ENCODE measurements around the gene CIAO3. TPM values are rescaled to one million over a fixed set of nuclear protein-coding genes. Genes with fewer than 3 reads are reported as not detected.

Gene CIAO3
- polyA plus RNA-seq, 3 donors, result 8.6 to 41.1 (median 11.8) TPM

- peaks cover 0 to 9% (median 2%) of the 10 kb centered on the region in 3 donors for H3K27me3 Mint-ChIP-seq (ENCODE audit: low read depth in 3 of 3)
- WGBS (ENCODE audit: insufficient coverage), result 91% methylated on average over 19 of the region's 19 CpGs
- Histone ChIP-seq H3K27ac (ENCODE audit: low read depth in 1 of 2, low read length in 2 of 2) (no peak overlapping the region), H4K20me1 (ENCODE audit: insufficient read depth, low read length) (no peaks in the 10 kb centered on the region), H3K36me3 (replicated peaks in 1 of 2; ENCODE audit: control insufficient read depth in 1 of 2, insufficient read depth in 2 of 2, low read length in 2 of 2) (no peaks in the 10 kb centered on the region), H3K79me2 (ENCODE audit: insufficient read depth, low read length) (no peaks in the 10 kb centered on the region), H3K4me1 (ENCODE audit: control insufficient read depth in 1 of 2, insufficient read depth in 2 of 2, low read length in 2 of 2) (no peaks in the 10 kb centered on the region), H3K9ac (ENCODE audit: insufficient read depth, low read length, poor library complexity, severe bottlenecking) (no peak overlapping the region), H3K9me3 (replicated peaks in 1 of 2; ENCODE audit: control insufficient read depth in 1 of 2, insufficient read depth in 1 of 2, low read length in 2 of 2) (no peaks in the 10 kb centered on the region), H3K4me2 (replicated peaks; ENCODE audit: extremely low read depth, low read length, poor library complexity, severe bottlenecking) (no peak overlapping the region), H3K27me3 (ENCODE audit: control insufficient read depth in 2 of 2, insufficient read depth in 2 of 2, low read length in 2 of 2) (peaks cover 0 to 2% of the 10 kb centered on the region in 2 donors), H2AFZ (ENCODE audit: insufficient read depth, low read depth, low read length, poor library complexity, severe bottlenecking) (no peak overlapping the region), H3K4me3 (replicated peaks in 1 of 3; ENCODE audit: low read depth in 2 of 3, low read length in 3 of 3) (no peak overlapping the region)
- no peak overlapping the region for H3K4me3 Mint-ChIP-seq
- no peak for TF ChIP-seq CTCF (IDR thresholded peaks at IDR 0.05)
- intact Hi-C loops (cut with micrococcal nuclease), result no loop called here
- no peaks in the 10 kb centered on the region for H3K9me3 Mint-ChIP-seq
- no peaks in the 10 kb centered on the region for H3K36me3 Mint-ChIP-seq
- no peaks in the 10 kb centered on the region for H3K4me1 Mint-ChIP-seq
- no peak for DNase-seq
- H3K27ac Mint-ChIP-seq, result no peak overlapping the region
Measured at GRCh38 chr16:769934-770333, 29.1 kb upstream of the CIAO3 start.

- Histone ChIP-seq H3K36me3 (replicated peaks in 1 of 2; ENCODE audit: control insufficient read depth in 1 of 2, insufficient read depth in 2 of 2, low read length in 2 of 2) (no peaks in the 10 kb centered on the region), H3K4me2 (replicated peaks; ENCODE audit: extremely low read depth, low read length, poor library complexity, severe bottlenecking) (no peak overlapping the region), H3K27me3 (ENCODE audit: control insufficient read depth in 2 of 2, insufficient read depth in 2 of 2, low read length in 2 of 2) (peaks cover 0 to 2% of the 10 kb centered on the region in 2 donors), H3K79me2 (ENCODE audit: insufficient read depth, low read length) (no peaks in the 10 kb centered on the region), H3K4me1 (ENCODE audit: control insufficient read depth in 1 of 2, insufficient read depth in 2 of 2, low read length in 2 of 2) (no peaks in the 10 kb centered on the region), H2AFZ (ENCODE audit: insufficient read depth, low read depth, low read length, poor library complexity, severe bottlenecking) (no peak overlapping the region), H4K20me1 (ENCODE audit: insufficient read depth, low read length) (no peaks in the 10 kb centered on the region), H3K9me3 (replicated peaks in 1 of 2; ENCODE audit: control insufficient read depth in 1 of 2, insufficient read depth in 1 of 2, low read length in 2 of 2) (no peaks in the 10 kb centered on the region), H3K27ac (ENCODE audit: low read depth in 1 of 2, low read length in 2 of 2) (no peak overlapping the region), H3K4me3 (replicated peaks in 1 of 3; ENCODE audit: low read depth in 2 of 3, low read length in 3 of 3) (no peak overlapping the region), H3K9ac (ENCODE audit: insufficient read depth, low read length, poor library complexity, severe bottlenecking) (no peak overlapping the region)
- 76% methylated on average over 10 of the region's 20 CpGs for WGBS (ENCODE audit: insufficient coverage)
- Mint-ChIP-seq H3K9me3 (no peaks in the 10 kb centered on the region), H3K36me3 (no peaks in the 10 kb centered on the region), H3K4me1 (no peaks in the 10 kb centered on the region), H3K4me3 (no peak overlapping the region), H3K27me3 (ENCODE audit: low read depth in 3 of 3) (peaks cover 0 to 9% (median 2%) of the 10 kb centered on the region in 3 donors), H3K27ac (no peak overlapping the region)
- intact Hi-C loops (cut with micrococcal nuclease), result no loop called here
- DNase-seq, result no peak
- TF ChIP-seq CTCF (IDR thresholded peaks at IDR 0.05), result no peak
Measured at GRCh38 chr16:769184-769784, 28.5 kb upstream of the CIAO3 start.

Measured in CD14-positive monocyte (primary cell).